Astrocyte of the hippocampus (primary cell): ENCODE measurements around the gene EML3.
"Not testable (repeated sequence)": the region's sequence is repeated elsewhere in the genome, so short reads cannot be mapped to it uniquely, and the experiment has no call there.

Source experiments
- DNase-seq: peaks from one replicate; pipeline ENCODE4 v3.0.0; 2011; ENCODE audit warnings: low read depth, low spot score

EML3 gene, protein sequence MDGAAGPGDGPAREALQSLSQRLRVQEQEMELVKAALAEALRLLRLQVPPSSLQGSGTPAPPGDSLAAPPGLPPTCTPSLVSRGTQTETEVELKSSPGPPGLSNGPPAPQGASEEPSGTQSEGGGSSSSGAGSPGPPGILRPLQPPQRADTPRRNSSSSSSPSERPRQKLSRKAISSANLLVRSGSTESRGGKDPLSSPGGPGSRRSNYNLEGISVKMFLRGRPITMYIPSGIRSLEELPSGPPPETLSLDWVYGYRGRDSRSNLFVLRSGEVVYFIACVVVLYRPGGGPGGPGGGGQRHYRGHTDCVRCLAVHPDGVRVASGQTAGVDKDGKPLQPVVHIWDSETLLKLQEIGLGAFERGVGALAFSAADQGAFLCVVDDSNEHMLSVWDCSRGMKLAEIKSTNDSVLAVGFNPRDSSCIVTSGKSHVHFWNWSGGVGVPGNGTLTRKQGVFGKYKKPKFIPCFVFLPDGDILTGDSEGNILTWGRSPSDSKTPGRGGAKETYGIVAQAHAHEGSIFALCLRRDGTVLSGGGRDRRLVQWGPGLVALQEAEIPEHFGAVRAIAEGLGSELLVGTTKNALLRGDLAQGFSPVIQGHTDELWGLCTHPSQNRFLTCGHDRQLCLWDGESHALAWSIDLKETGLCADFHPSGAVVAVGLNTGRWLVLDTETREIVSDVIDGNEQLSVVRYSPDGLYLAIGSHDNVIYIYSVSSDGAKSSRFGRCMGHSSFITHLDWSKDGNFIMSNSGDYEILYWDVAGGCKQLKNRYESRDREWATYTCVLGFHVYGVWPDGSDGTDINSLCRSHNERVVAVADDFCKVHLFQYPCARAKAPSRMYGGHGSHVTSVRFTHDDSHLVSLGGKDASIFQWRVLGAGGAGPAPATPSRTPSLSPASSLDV

DNA sequence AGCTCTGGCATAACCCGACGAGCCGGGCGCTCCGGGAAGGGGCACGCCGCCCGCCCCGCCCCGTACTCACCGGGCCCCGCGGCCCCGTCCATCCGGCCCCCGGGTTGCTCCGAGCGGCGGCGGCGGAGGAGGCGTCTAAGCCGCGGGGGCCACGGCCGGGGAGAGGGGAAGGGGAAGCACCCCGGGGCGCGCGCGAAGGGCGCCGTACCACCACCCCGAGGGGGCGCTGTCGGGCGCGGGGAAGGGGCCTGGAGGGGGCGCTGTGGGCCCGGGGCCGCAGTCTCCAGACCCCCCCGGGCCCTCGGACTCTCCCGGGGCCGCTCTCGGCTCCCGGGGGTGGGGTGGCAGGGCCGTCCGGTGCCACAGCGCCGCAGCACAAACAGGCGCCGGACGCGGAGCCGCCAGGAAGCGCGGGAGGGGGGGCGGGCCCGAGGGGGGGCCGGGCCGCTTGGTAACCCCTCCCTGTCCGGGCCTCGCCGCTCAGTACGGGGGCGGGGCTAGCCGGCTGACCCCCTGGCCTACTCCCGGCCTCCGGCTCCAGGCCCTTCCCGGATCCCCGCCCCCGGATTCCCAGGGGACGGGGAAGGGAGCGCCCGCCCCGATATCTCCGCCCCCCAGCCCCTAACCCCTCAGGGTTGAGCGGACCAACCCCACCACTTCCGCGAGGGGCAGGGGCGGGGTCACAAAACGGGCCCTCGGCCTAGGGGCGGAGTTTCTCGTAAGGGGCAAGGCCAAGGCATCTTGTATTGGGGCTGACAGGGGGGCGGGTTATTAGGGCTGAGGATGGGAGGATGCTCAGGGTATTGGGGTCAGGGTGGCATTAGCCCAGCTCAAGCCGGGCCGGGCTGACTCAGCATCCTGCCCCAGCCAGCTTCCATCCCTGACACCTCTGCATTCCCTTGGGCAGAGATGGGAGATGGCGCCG lies at the start of gene EML3, which contains the start of gene ROM1:
TSS of gene EML3 (minus strand) at position 410 of the 925 bp plus-strand sequence. CDS start at position 92, 318 bp downstream.
TSS of gene ROM1 (plus strand) at position 892 of the 925 bp plus-strand sequence. CDS start at position 917, 25 bp downstream.
- peak; percentile 87 for DNase-seq

DNA sequence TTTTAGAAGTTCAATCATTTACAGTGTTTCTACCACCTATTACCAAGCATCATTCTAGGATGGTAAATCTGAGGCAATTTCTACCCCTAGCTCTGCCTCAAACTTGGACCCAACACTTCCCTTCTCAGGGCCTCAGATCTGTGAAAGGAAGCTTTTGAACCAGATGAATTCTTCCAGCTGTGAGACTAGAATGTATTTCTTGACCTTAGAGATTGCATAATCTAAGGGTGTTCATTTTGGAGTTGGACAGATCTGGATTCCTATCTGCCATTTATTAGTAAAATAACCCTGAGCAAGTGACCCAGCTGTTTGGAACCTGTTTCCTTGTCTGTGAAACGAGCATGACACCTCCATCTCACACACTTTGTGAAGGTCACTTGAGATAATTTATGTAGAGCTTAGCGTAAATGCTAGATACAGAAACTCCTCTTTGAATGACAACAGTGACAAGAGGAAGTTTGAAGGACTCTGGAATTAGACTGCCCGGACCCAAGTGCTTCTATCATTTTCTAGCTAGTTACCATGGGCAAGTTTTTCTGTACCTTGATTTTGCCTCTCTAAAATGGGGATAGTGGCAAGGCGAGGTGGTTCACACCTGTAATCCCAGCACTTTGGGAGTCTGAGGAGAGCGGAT lies 44.3 kb upstream of the EML3 start:
- no peak for DNase-seq

DNA sequence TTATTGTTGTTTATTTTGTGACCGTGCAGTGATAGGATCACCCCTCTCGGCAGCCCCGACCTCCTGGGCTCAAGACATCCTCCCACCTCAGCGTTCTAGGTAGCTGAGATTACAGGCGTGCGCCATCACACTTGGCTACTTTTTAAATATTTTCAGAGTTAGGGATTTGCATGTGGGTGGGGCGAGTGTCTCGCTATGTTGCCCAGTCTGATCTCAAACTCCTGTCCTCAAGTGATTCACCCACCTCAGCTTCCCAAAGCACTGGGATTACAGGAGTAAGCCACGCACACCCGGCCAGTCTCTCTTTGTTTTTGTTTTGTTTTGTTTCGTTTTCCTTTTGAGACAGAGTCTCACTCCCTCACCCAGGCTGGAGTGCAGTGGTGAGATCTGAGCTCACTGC lies 41.7 kb upstream of the EML3 start:
- DNase-seq: no peak

DNA sequence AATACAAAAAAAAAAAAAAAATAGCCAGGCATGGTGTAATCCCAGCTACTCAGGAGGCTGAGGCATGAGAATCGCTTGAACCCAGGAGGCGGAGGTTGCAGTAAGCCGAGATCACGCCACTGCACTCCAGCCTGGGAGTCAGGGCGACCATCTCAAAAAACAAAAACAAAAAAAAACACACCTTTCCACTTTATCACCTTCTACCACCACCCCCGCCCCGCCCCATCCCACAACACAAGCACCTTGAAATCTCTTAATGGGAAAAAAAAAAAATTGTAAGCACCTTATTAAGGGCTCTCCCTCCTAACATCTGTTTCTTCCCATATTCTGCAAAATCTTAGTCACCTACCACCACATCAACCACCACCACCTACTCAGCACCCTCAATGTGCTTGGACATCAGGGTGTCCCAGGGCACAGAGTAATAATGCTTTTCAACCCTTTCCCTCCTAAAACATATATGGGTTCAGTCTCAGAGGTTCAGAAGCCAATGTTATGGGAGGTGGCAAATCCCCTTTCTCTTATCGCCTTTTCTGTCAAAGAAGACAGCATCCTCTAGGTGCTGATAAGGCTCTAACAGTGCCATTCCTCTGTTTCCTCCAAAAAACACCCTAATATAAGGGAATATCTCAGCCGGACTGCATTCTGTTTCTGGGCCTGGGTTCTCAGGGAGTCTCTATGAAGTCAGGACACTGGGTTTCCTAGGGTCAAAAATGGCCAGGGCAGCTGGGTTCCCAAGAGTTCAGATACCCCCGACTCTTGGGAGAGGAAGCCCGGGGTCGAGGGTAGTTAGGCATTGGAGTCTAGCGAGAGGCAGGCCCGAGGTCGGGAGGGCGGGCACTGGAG lies 39.8 kb upstream of the EML3 start:
- DNase-seq: no peak

DNA sequence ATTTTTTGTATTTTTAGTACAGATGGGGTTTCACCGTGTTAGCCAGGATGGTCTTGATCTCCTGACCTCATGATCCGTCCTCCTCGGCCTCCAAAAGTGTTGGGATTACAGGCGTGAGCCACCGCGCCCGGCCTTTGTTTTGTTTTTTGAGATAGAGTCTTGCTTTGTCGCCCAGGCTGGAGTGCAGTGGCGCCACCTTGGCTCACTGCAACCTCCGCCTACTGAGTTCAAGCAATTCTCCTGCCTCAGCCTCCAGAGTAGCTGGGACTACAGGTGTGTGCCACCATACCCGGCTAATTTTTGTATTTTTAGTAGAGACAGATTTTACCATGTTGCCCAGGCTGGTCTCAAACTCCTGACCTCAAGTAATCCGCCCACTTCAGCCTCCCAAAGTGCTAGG lies 37.7 kb upstream of the EML3 start:
- DNase-seq: not testable (repeated sequence)

DNA sequence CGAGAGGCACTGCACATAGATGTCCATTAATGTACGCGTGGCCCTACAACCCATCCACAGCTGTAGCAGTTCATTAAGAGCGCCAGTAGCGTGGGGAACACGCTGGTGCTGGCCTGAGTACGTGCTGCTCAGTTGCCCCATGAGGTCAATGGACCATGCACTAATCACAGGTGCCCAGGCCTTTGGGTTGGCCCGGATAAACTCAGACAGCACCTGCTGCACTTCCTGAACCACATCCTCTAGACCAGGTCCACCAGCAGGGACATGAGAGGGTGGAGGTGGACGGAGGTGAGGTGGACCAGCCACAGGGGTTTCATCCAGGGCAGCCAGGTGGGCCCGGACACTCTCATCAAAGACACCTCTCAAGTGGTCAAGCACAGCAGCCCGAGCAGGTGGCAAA lies 36.9 kb upstream of the EML3 start:
- no peak for DNase-seq

DNA sequence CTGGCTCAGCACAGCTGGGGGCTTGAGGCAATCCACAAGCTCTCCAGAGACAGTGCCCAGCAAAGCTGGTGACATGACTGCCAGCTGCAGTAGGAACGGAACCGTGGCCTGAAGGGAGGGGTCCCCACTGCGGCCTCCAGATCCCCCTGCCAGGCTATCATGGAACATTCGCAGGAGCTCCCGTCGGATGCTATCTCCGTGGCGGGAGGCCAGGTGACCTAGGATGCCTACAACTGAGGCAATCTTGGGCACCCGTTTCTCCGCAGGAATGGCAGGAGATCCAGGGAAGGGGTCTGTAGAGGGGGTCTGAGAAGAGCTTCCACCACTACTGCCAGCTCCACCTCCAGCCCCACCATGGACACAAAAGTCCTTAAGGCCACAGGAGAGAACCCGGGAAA lies 36.4 kb upstream of the EML3 start:
- DNase-seq: no peak

DNA sequence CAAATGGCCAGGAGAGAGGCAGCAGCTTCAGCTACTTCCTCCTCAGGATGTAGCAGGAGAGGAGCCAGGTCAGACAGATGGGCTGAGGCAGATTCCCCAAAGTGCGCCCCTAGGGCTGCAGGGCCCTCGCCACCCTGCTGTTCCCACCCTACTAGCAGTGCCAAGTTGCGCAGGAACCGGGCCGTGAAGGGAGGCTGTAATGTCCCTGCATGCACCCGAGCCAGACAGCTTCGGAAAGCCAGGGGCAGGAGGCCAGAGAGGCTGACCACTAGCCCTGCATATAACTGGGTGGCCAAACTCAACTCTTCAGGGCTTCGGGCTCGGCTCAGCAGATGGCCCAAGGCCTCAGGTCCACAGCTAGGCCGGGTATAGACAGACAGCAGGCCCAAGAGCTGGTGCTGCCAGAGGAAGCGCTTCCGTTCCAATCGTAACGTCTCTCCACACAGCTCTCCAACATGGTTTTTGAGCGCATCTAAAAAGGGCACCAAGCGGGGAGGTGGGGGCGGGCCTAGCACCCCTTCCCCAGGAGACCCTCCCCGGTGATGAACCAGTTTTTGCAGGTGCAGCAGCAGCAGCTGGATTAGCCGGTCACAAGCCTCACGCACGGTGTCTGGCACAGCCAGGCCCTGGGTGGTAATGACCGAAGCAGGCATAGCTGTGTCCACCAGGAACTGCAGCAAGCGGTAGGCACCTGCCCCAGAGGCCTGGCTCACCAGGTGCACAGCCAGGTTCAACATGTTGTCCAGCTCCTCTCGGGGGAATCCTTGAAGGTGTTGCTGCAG lies 35.8 kb upstream of the EML3 start:
- DNase-seq: no peak

DNA sequence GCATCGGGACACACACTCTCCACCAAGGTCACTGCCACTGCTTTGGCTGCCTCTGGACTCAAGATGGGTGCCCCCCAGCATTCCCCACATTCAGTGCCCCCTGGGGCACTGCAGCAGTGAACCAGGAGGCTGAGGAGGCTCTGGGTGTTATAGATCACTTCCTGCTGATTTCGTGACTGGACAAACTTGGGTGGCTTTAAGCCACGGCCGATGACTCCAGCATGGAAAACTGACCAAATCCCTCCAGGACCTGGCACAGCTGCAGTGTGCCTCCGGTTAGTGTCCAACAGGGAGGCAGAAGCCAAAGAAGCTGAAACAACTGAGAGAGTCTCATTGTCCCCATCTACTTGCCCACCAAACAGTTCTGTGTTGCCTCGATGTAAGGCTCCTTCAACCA lies 35.0 kb upstream of the EML3 start:
- no peak for DNase-seq

DNA sequence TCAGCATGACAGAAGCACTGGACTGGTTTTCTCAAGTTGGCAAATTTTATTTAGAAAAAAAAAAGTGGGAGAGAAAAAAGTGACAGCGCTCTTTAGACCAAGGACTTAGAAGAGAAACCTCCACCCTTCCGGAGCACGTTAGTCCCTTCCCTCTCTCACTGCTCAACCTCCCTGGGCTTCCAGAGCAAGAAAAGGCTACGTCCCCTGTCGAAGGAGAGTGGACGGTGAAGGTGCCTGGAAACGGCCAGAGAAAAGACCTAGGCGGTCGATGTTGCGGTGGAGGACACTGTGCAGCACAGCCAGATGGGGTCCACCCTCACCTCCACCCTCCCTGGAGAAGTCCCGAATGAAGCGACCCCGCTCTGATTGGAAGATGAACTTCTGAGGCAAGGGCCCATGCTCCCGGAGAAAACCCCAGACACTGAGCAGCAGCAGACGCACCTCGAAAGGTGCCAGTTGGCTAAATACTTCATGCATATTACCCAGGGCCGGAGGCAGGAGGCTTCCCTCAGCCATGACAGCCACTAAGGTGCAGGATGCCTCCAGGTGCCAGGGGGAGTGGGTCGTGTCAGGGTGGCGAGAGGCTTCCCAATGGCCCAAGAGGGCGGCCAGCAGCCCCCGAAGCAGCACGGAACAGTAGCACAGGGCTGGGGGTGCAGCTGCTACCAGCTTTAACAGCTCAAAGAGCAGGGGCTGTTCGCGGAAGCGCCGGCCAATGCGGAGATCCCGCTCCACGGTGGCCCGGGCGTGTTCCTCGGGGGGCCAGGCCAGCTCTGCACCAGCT lies 34.4 kb upstream of the EML3 start:
- DNase-seq: no peak

DNA sequence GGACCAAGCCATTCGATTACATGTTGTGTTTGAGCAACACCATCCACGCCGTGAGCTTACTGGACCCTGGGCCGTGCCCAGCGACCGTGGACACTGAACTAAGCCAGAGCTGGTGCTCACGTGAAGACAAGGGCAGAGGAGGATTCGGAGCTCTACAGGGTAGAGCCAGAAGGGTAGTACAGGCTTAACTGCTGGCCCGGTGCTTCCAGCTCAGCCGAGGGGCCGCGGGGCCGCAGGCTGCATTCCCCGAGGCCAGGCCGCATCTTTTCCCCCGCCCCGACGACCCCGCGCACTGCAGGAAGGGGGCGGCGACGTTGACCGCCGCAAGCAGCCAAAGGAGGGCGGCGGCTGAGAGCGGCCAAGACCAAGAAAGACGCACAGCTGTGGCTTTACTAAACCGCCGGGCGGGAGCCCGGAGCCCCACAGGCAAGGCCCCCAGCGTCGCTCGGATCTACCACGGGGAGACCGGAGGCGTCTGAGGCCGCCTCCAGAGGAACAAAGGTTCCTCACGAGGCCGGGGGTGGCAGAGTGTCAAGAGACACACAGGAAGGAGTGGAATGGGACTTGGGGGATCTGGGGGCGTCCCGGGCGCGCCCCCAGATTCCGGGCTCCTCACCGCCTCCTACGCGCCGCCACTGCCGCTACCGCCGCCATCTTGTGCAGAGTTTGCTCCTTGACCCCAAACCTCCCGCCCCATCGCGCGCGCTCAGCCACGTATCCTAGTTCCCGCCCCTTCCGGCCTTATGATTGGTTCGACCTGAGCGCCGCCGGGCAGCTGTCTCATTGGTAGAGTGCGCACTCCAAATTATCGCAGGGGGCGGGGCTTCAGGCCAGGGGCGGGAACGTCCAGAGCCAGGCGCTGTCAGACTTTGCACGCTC lies 33.6 kb upstream of the EML3 start, which contains the start of gene GANAB:
TSS of gene GANAB (minus strand) at position 668 of the 879 bp plus-strand sequence. CDS start at position 654, 14 bp downstream.
- DNase-seq: peak; percentile 99

DNA sequence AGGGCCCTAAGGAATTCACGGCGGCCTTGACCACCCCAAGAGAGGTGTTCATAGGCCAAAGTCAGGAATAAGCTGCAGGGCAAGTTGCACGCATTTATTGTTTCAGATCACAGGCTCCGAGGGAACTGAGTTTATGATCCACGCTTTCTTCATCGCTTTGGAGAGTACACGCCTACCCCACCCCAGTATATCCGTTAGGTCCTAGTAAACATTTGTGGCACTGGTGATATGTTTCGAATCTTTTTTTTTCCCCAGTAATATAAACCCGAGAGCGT lies 33.0 kb upstream of the EML3 start:
- DNase-seq: no peak

DNA sequence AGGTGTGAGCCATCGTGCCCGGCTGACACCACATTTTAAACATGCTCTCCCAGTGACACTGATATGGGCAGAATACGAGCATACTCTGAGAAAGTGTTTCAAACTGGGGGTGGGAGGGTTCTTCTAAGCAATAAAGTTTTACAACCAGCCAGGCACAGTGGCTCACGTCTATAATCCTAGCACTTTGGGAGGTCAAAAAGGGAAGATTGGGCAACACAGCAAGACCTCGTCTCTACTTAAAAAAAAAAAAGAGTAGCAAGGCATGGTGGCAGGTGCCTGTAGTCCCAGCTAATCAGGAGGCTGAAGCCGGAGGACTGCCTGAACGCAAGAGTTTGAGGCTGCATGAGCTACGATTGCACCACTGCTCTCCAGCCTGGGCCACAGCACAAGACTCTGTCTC lies 31.6 kb upstream of the EML3 start:
- no peak for DNase-seq

DNA sequence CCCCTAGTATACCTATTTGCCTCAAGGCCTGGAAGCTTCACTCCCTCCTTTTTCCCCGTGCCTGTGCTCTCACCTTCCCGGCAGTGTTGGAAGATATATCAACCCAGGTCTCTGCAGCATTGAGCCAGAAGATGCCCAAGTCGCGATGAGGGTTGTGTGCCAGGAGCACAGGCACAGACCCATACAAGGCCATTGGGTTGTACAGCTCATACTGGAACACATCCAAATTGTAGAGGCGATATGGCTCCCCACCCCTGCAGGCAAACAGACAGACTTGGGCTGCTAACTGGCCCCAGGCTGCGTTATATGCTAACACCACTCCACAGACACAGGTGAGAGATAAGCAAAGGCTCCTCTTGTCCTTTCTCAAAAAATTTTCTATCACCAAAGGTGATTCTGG lies 19.9 kb upstream of the EML3 start:
- no peak for DNase-seq

DNA sequence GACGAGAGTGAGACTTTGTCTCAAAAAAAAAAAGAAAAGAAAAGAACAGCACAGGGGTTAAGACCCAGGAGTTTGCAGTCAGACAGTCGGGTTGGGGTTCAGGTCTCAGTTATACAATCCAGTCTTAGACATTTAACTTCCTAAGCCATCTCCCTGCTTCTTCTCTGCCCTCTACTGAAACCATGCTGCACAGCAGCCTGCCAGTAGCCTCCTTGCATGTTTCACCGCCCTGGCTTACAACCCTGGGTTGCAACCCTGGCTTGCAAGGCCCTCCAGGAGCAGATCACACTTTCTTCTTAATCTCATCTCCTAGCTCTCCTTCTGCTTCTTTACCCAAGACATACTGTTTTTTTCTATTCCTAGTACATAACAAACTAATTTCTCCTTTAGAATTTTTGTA lies 15.1 kb upstream of the EML3 start:
- DNase-seq: no peak

DNA sequence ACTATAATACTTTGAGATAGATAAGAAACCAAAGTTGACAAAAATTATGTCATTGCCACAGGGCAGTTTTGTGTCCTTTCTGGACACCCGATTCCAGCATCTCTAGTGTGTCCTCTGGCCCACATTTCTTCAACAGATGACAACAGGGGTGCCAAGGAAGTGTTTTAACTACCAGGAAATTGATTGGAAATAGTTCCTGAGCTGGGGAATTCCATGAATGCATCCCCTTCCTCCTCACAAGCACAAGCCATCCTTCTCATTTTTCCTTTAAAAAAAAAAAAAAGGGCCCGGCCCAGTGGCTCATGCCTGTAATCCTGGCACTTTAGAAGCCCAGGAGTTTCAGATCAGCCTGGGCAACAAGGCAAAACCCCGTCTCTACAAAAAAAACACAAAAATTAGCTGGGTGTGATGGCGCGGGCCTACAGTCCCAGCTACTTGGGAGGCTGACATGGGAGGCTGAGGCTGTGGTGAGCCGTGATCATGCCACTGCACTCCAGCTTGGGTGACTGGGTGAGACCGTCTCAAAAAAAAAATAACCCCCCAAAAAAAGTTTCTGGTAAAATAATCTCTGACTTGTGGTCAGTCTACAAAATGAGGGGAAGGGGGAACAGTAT lies 10.0 kb upstream of the EML3 start:
- DNase-seq: no peak
